Peyer's patch (tissue), 4 donors: ENCODE data around the gene CD300A. TPM values are rescaled to one million over a fixed set of nuclear protein-coding genes. Genes with fewer than 3 reads are reported as not detected.
"Not testable (repeated sequence)": the region's sequence is repeated elsewhere in the genome, so short reads cannot be mapped to it uniquely, and the experiment has no call there.

Source experiments
- DNase-seq, 3 donors: peaks; one replicate each; pipeline ENCODE4 v3.0.0-alpha.2; 2017 to 2019
- H3K27ac ChIP-seq, 4 donors: fragments of 200-600 bp; sonication (generic); one replicate each; pipeline ENCODE4 v1.5.1; 2016 to 2019
- H3K27me3 ChIP-seq, 2 donors: fragments of 200-600 bp; sonication (generic); one replicate each; pipeline ENCODE4 v1.5.1; 2019
- H3K36me3 ChIP-seq, 3 donors: fragments of 200-600 bp; sonication (generic); one replicate each; pipeline ENCODE4 v1.5.1; 2016 to 2019
- H3K4me1 ChIP-seq, 4 donors: fragments of 200-600 bp; sonication (generic); one replicate each; pipeline ENCODE4 v1.5.1; 2016 to 2019
- H3K4me3 ChIP-seq, 4 donors: fragments of 200-600 bp; sonication (generic); 1 replicate in 3 of 4; 2 replicates in 1 of 4; pipeline ENCODE4 v1.5.1; 2016 to 2019; ENCODE audit warnings: mild to moderate bottlenecking in 1 of 4
- H3K9me3 ChIP-seq, 4 donors: fragments of 200-600 bp; sonication (generic); one replicate each; pipeline ENCODE4 v1.5.1; 2016 to 2019; ENCODE audit warnings: mild to moderate bottlenecking in 1 of 4
- POLR2A ChIP-seq, 2 donors: fragments of 450-650 bp; IDR thresholded peaks; one replicate each; pipeline ENCODE4 v1.5.1; 2017; ENCODE audit warnings: antibody characterized with exemption in 2 of 2, mild to moderate bottlenecking in 2 of 2, moderate library complexity in 2 of 2
- total RNA-seq, 4 donors: library from RNA; depleted of rRNA; stranded (reverse); fragments of >200 nt; gene quantifications; one replicate each; pipeline ENCODE4 v1.1.0, GENCODE V29; 2016
- TF ChIP-seq, protein P1 (sequence below), 6 experiments: fragments of 450-650 bp in 4 of 6; fragments of 200-600 bp in 2 of 6; sonication (generic) in 1 of 6; IDR thresholded peaks; one replicate each; pipeline ENCODE4 v1.5.1; 2017 to 2019; ENCODE audit warnings: antibody characterized with exemption in 6 of 6, mild to moderate bottlenecking in 3 of 6, moderate library complexity in 1 of 6

Gene CD300A
- total RNA-seq, 4 donors from 2014 or later, result 1.1 to 61.1 (median 6.8) TPM

DNA sequence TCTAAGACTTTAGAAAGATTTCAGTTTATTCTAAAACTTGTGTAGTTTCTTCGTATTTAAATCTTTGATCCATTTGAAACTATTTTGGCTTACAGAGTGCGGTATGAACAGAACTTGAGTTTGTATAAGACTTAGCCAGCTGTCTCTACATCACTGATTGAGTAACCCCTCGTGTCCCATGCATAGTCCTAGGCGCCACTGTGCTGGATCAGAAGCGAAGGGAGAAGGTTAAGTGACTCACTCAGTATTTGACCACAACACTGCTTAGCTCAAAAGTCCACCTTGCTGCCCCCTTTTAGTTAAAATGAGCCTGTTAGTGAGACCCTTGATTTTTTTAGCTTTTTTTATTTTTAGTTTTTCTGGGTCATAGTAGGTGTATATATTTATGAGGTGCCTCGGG, 36.4 kb downstream of the CD300A start:
- Histone ChIP-seq H3K27ac (no peak overlapping the region), H3K4me1 (no peaks in the 10 kb centered on the region), H3K27me3 (no peaks in the 10 kb centered on the region), H3K4me3 (no peak overlapping the region), H3K36me3 (no peaks in the 10 kb centered on the region), H3K9me3 (no peaks in the 10 kb centered on the region)
- peak in 1 of 3 donors; percentile 27 for DNase-seq
- TF ChIP-seq POLR2A (IDR thresholded peaks at IDR 0.05), result no peak
- TF ChIP-seq, protein P1, sequence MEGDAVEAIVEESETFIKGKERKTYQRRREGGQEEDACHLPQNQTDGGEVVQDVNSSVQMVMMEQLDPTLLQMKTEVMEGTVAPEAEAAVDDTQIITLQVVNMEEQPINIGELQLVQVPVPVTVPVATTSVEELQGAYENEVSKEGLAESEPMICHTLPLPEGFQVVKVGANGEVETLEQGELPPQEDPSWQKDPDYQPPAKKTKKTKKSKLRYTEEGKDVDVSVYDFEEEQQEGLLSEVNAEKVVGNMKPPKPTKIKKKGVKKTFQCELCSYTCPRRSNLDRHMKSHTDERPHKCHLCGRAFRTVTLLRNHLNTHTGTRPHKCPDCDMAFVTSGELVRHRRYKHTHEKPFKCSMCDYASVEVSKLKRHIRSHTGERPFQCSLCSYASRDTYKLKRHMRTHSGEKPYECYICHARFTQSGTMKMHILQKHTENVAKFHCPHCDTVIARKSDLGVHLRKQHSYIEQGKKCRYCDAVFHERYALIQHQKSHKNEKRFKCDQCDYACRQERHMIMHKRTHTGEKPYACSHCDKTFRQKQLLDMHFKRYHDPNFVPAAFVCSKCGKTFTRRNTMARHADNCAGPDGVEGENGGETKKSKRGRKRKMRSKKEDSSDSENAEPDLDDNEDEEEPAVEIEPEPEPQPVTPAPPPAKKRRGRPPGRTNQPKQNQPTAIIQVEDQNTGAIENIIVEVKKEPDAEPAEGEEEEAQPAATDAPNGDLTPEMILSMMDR (IDR thresholded peaks at IDR 0.05), result no peak

DNA sequence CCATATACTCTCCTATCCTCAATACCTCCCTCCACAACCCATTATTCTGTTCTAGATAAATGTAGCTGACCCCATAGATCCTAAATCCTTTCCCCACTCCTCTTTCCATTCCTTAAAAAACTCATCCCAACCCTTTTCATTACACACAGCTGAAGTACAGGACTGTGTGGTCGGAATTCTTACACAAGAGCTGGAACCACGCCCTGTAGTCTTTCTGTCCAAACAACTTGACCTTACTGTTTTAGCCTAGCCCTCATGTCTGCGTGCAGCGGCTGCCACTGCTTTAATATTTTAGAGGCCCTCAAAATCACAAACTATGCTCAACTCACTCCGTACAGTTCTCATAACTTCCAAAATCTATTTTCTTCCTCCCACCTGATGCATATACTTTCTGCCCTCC, 37.5 kb downstream of the CD300A start:
- DNase-seq, result peak in 2 of 3 donors; percentile 12 to 52
- H3K9me3 ChIP-seq, H3K4me3 ChIP-seq, H3K36me3 ChIP-seq, H3K4me1 ChIP-seq, H3K27ac ChIP-seq, H3K27me3 ChIP-seq: not testable (repeated sequence)

DNA sequence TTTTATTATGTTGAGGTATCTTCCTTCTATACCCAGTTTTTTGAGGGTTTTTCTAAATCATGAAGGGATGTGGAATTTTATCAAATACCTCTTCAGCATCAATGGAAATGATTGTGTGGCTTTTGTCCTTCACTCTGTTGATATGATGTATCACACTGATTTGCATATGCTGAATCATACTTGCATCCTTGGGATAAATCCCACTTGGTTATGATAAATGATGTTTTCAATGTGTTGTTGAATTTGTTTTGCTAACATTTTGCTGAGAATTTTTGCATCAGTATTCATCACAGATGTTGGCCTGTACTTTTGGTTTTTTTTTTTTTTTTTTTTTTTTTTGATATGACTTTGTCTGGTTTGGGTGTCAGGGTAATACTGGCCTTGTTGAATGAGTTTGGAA, 41.7 kb downstream of the CD300A start:
- Histone ChIP-seq H3K4me1 (no peaks in the 10 kb centered on the region), H3K9me3 (no peaks in the 10 kb centered on the region), H3K27ac (no peak overlapping the region), H3K36me3 (no peaks in the 10 kb centered on the region), H3K27me3 (no peaks in the 10 kb centered on the region), H3K4me3 (no peak overlapping the region)
- TF ChIP-seq, protein P1 (IDR thresholded peaks at IDR 0.05), result no peak
- no peak for TF ChIP-seq POLR2A (IDR thresholded peaks at IDR 0.05)
- no peak for DNase-seq

DNA sequence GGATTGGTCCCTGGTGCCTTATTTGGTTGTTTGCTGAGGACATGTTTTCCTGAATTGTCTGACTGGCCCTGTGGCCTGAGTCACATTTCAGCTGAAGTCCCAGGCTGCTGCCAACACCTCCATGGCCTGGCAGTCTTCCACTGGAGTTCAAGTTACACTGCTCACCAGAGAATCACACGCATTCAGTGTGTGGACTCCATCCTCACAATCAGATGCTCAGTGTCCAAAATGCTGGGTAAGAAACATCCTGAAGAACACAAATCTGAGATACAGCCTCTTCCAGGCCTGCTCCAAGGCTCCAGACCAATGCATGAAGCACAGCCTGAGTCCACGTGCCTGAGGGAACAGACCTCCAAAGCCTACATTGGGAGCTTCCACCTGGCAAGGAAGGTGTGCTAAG, 45.6 kb downstream of the CD300A start:
- no peaks in the 10 kb centered on the region for H3K27me3 ChIP-seq
- TF ChIP-seq, protein P1 (IDR thresholded peaks at IDR 0.05), result no peak

DNA sequence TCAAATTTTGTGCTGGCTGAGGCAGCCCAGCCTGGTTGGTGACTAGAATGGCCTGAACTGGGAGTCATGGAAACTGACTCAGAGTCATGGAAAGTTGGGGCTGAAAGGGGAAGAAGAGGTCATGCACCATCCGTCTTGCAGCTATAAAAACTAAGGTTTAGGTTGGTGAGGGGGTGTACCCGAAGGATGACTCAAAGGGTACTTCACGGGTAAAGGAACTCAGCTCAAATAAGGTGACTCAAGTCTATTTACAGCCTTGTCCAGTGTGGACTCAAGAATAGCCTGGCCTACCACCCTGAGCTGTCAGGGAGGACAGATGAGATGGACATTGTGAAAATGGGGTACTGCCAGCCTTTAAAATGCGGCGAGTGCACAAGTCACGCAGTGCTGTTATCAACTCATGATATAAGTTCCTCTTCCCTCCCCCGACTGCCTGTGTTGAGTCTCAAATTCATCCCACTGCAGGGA, 46.2 kb downstream of the CD300A start:
- TF ChIP-seq POLR2A (IDR thresholded peaks at IDR 0.05), result no peak
- TF ChIP-seq, protein P1 (IDR thresholded peaks at IDR 0.05), result no peak

More for the DNA sequence above, 45.6 kb downstream of the CD300A start:
- peak overlapping the region in 2 of 4 donors; percentile 16 to 33 for H3K27ac ChIP-seq
- peak in 2 of 3 donors; percentile 9 to 30 for DNase-seq
- H3K4me1 ChIP-seq, result no peaks in the 10 kb centered on the region
- H3K9me3 ChIP-seq, result no peaks in the 10 kb centered on the region
- H3K4me3 ChIP-seq, result no peak overlapping the region
- no peaks in the 10 kb centered on the region for H3K36me3 ChIP-seq

DNA sequence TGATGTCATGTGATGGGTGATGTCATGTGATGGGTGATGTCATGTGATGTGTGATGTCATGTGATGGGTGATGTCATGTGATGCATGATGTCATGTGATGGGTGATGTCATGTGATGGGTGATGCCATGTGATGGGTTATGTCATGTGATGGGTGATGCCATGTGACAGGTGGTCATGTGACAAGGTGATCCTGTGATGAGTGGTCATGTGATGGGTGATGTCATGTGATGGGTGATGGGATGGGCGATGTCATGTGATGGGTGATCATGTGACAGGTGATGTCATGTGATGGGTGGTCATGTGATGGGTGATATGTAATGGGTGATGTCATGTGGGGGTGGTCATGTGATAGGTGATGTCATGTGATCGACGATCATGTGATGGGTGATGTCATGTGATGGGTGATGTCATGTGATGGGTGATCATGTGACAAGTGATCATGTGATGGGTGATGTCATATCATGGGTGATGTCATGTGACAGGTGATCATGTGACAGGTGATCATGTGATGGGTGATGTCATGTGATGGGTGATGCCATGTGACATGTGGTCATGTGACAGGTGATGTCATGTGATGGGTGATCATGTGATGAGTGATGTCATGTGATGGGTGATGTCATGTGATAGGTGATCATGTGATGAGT, 47.7 kb downstream of the CD300A start:
- Histone ChIP-seq H3K27ac (no peak overlapping the region), H3K9me3 (no peaks in the 10 kb centered on the region), H3K4me1 (no peaks in the 10 kb centered on the region), H3K4me3 (no peak overlapping the region), H3K27me3 (no peaks in the 10 kb centered on the region), H3K36me3 (no peaks in the 10 kb centered on the region)
- DNase-seq, result peak in 2 of 3 donors; percentile 17 to 43
- TF ChIP-seq, protein P1 (IDR thresholded peaks at IDR 0.05), result no peak

More for the DNA sequence above, 46.2 kb downstream of the CD300A start:
- Histone ChIP-seq H3K4me1 (no peaks in the 10 kb centered on the region), H3K9me3 (no peaks in the 10 kb centered on the region), H3K36me3 (no peaks in the 10 kb centered on the region), H3K27ac (peak overlapping the region in 1 of 4 donors; percentile 33), H3K27me3 (no peaks in the 10 kb centered on the region), H3K4me3 (no peak overlapping the region)
- peak in 2 of 3 donors; percentile 32 to 45 for DNase-seq
